Activated CD4-positive, alpha-beta T cell treated with anti-CD3 and anti-CD28 coated beads, Interleukin-10, Interleukin-2, amounts not matched to agents 100 ng/mL and 50 ng/mL, durations not matched to agents 16 hours and 8 hours (primary cell): Measurements from ENCODE around the gene TBCD.
"Not testable (repeated sequence)": the region's sequence is repeated elsewhere in the genome, so short reads cannot be mapped to it uniquely, and the experiment has no call there.

Source experiments
- DNase-seq: peaks from one replicate; pipeline ENCODE4 v3.0.0-alpha.2; 2020

Gene TBCD

GRCh38 chr17:82960419-82961271, 208.8 kb downstream of the TBCD start:
- DNase-seq = no peak

- no peak for DNase-seq
These were observed 209.7 kb downstream of the TBCD start for GRCh38 chr17:82961366-82962162.

GRCh38 chr17:82962163-82962720, 210.4 kb downstream of the TBCD start:
- no peak for DNase-seq

GRCh38 chr17:82963104-82963950, 211.5 kb downstream of the TBCD start:
- DNase-seq = peak; percentile 41

GRCh38 chr17:82964451-82964850, 212.6 kb downstream of the TBCD start:
- not testable (repeated sequence) for DNase-seq

GRCh38 chr17:82964851-82965341, 213.0 kb downstream of the TBCD start:
- DNase-seq = no peak

GRCh38 chr17:82965371-82965770, 213.5 kb downstream of the TBCD start:
- DNase-seq = no peak

GRCh38 chr17:82966415-82966814, 214.6 kb downstream of the TBCD start:
- no peak for DNase-seq

- no peak for DNase-seq
These were observed 215.6 kb downstream of the TBCD start for GRCh38 chr17:82967268-82968032.

GRCh38 chr17:82968033-82968841, 216.4 kb downstream of the TBCD start:
- not testable (repeated sequence) for DNase-seq

- DNase-seq = no peak
These were observed 218.2 kb downstream of the TBCD start for GRCh38 chr17:82970067-82970466.

- DNase-seq = no peak
These were observed 219.1 kb downstream of the TBCD start for GRCh38 chr17:82970818-82971590.

GRCh38 chr17:82972836-82973372, 221.0 kb downstream of the TBCD start:
- DNase-seq = no peak

- DNase-seq = no peak
These were observed 221.7 kb downstream of the TBCD start for GRCh38 chr17:82973456-82974135.

- DNase-seq = no peak
These were observed 222.5 kb downstream of the TBCD start for GRCh38 chr17:82974136-82974952.

GRCh38 chr17:82976982-82977488, 225.2 kb downstream of the TBCD start:
- no peak for DNase-seq

GRCh38 chr17:82977606-82978005, 225.7 kb downstream of the TBCD start:
- DNase-seq = no peak

GRCh38 chr17:82978765-82979349, 227.0 kb downstream of the TBCD start:
- DNase-seq = peak; percentile 75
